ENCODE measurements around the gene AMPD3.

The AMPD3 gene

GRCh38 chr11:10544491-10545465 is 89.7 kb downstream of the AMPD3 start:
- ATAC-seq (replicated peaks) (peak in 1 of 2 donors; percentile 33), DNase-seq (no peak)
- Mint-ChIP-seq H3K4me1 (peaks cover 3 to 38% of the 10 kb centered on the region in 2 donors), H3K36me3 (peaks cover 4 to 6% of the 10 kb centered on the region in 2 donors), H3K27ac (peak overlapping the region; percentile 76), H3K27me3 (no peaks in the 10 kb centered on the region), H3K4me3 (peak overlapping the region in 1 of 2 donors; percentile 4), H3K9me3 (peaks cover 0 to 4% of the 10 kb centered on the region in 2 donors)

- H3K4me3 Mint-ChIP-seq = no peak overlapping the region
- H3K27me3 Mint-ChIP-seq = no peaks in the 10 kb centered on the region
- H3K27ac Mint-ChIP-seq = no peak overlapping the region
- peaks cover 4% of the 10 kb centered on the region in 2 donors for H3K36me3 Mint-ChIP-seq
- ATAC-seq (replicated peaks) (no peak), DNase-seq (no peak)
- peaks cover 0 to 15% of the 10 kb centered on the region in 2 donors for H3K4me1 Mint-ChIP-seq
- H3K9me3 Mint-ChIP-seq = peaks cover 4% of the 10 kb centered on the region in 2 donors
Observed at GRCh38 chr11:10550503-10551289, 95.6 kb downstream of the AMPD3 start.

- Mint-ChIP-seq H3K27me3 (no peaks in the 10 kb centered on the region), H3K4me1 (peaks cover 0 to 12% of the 10 kb centered on the region in 2 donors), H3K4me3 (no peak overlapping the region), H3K27ac (no peak overlapping the region), H3K36me3 (peaks cover 4% of the 10 kb centered on the region in 2 donors), H3K9me3 (peaks cover 4% of the 10 kb centered on the region in 2 donors)
- no peak for DNase-seq
- ATAC-seq (replicated peaks) = no peak
Observed at GRCh38 chr11:10551290-10551592, 96.2 kb downstream of the AMPD3 start.

- H3K27ac Mint-ChIP-seq = no peak overlapping the region
- H3K27me3 Mint-ChIP-seq = no peaks in the 10 kb centered on the region
- ATAC-seq (replicated peaks) (no peak), DNase-seq (no peak)
- H3K9me3 Mint-ChIP-seq = peaks cover 4% of the 10 kb centered on the region in 2 donors
- H3K36me3 Mint-ChIP-seq = peaks cover 4% of the 10 kb centered on the region in 2 donors
- peaks cover 4 to 18% of the 10 kb centered on the region in 2 donors for H3K4me1 Mint-ChIP-seq
- no peak overlapping the region for H3K4me3 Mint-ChIP-seq
Observed at GRCh38 chr11:10551845-10552352, 96.8 kb downstream of the AMPD3 start.

- DNase-seq = no peak
- Mint-ChIP-seq H3K4me1 (peaks cover 10 to 27% of the 10 kb centered on the region in 2 donors), H3K27me3 (no peaks in the 10 kb centered on the region), H3K9me3 (peaks cover 3 to 4% of the 10 kb centered on the region in 2 donors), H3K27ac (no peak overlapping the region), H3K36me3 (peaks cover 1 to 4% of the 10 kb centered on the region in 2 donors), H3K4me3 (no peak overlapping the region)
- ATAC-seq (replicated peaks) = no peak
Observed at GRCh38 chr11:10556590-10556989, 101.5 kb downstream of the AMPD3 start.

Measured in stimulated activated naive B cell treated with anti-CD40 and anti-IgM and Interleukin-4, amounts not matched to agents 10 μg/mL and 1 μg/mL and 100 μg/mL, for 72 hours (primary cell).